OCI-LY7 (cell line): Measurements from ENCODE around the gene OAT.

ENCODE experiments used
- EZH2phosphoT487 ChIP-seq: fragments of 200-600 bp; sonication (generic); IDR thresholded peaks from 2 replicates; pipeline ENCODE4 v1.6.1; 2018; ENCODE audit warnings: low read depth, borderline replicate concordance, mild to moderate bottlenecking, mixed run types, antibody characterized with exemption, low read length, moderate library complexity, mixed read lengths
- TF ChIP-seq, protein P1 (sequence below): fragments of 200-600 bp; sonication (generic); conservative IDR thresholded peaks from 2 replicates; pipeline ENCODE4 v1.5.1; 2014; ENCODE audit warnings: mild to moderate bottlenecking, antibody characterized with exemption, low read length, moderate library complexity, mixed read lengths

DNA sequence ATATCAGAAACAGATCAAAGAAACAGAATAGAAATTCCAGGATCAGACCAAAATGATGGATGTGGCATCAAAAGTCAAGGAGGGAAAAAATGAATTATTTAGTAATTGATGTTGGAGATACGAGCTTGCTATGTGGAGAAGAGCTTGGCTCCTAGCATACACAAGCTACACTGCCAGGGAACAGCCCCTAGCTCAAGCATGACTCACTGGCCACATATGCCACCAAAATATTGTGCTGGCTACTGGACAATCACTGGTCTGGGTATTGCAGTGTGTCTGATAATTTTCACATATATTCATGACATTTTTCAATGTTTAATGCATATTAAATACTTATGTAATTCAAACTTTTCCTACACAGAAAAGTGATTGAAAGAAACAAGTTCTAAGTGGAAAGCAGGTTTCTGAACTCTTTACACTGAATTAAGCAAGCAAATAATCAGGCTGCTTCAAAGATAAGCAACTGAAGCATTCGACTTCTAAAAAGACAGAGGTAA lies 59.3 kb downstream of the OAT start:
- TF ChIP-seq, protein P1, sequence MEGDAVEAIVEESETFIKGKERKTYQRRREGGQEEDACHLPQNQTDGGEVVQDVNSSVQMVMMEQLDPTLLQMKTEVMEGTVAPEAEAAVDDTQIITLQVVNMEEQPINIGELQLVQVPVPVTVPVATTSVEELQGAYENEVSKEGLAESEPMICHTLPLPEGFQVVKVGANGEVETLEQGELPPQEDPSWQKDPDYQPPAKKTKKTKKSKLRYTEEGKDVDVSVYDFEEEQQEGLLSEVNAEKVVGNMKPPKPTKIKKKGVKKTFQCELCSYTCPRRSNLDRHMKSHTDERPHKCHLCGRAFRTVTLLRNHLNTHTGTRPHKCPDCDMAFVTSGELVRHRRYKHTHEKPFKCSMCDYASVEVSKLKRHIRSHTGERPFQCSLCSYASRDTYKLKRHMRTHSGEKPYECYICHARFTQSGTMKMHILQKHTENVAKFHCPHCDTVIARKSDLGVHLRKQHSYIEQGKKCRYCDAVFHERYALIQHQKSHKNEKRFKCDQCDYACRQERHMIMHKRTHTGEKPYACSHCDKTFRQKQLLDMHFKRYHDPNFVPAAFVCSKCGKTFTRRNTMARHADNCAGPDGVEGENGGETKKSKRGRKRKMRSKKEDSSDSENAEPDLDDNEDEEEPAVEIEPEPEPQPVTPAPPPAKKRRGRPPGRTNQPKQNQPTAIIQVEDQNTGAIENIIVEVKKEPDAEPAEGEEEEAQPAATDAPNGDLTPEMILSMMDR, result no peak
- no peak for TF ChIP-seq EZH2phosphoT487
